Keratinocyte (primary cell): ENCODE data around the gene PCDHGA2. TPM values are rescaled to one million over a fixed set of nuclear protein-coding genes. Genes with fewer than 3 reads are reported as not detected.

Experiments used
- DNase-seq: peaks from one replicate; pipeline ENCODE4 v3.0.0-alpha.2; 2011; ENCODE audit warnings: low read depth, missing footprints, low spot score
- FAIRE-seq: peaks from 2 replicates; lab custom pipeline; 2011; peaks lifted over from hg19 to GRCh38; lab: Jason Lieb, UNC
- H2AFZ ChIP-seq: 2 replicates; pipeline ENCODE4 v1.6.0; 2012; ENCODE audit warnings: low read length, control low read depth, inconsistent platforms; ENCODE audit not compliant: control insufficient read depth
- H3K27ac ChIP-seq: 2 replicates; pipeline ENCODE4 v1.5.1; 2011; ENCODE audit warnings: low read length; ENCODE audit not compliant: control insufficient read depth, insufficient read depth
- H3K27me3 ChIP-seq: 3 replicates; pipeline ENCODE4 v1.6.0; 2011; ENCODE audit warnings: low read length; ENCODE audit not compliant: control insufficient read depth, insufficient read depth; ENCODE audit errors: extremely low read depth
- H3K36me3 ChIP-seq, 2 experiments: 2 replicates in 1 of 2; 3 replicates in 1 of 2; pipeline ENCODE4 v1.5.1; 2011; ENCODE audit warnings: low read length in 2 of 2, mild to moderate bottlenecking in 1 of 2; ENCODE audit not compliant: control insufficient read depth in 2 of 2, insufficient read depth in 2 of 2; ENCODE audit errors: extremely low read depth in 1 of 2
- H3K4me1 ChIP-seq: 3 replicates; pipeline ENCODE4 v1.5.1; 2011; ENCODE audit warnings: low read length; ENCODE audit not compliant: control insufficient read depth, insufficient read depth; ENCODE audit errors: extremely low read depth
- H3K4me2 ChIP-seq: 3 replicates; pipeline ENCODE4 v1.6.0; 2011; ENCODE audit warnings: low read depth, low read length; ENCODE audit not compliant: control insufficient read depth, insufficient read depth; ENCODE audit errors: extremely low read depth
- H3K4me3 ChIP-seq, 3 experiments: fragments of 200-600 bp in 1 of 3; sonication (generic) in 1 of 3; 2 replicates in 2 of 3; 3 replicates in 1 of 3; pipeline ENCODE4 v1.5.1; 2011 to 2016; ENCODE audit warnings: low read length in 3 of 3, mild to moderate bottlenecking in 3 of 3, control low read depth in 2 of 3, inconsistent platforms in 1 of 3, low read depth in 1 of 3, mixed read lengths in 1 of 3, mixed run types in 1 of 3, moderate library complexity in 1 of 3; ENCODE audit not compliant: control insufficient read depth in 2 of 3, insufficient read depth in 2 of 3; ENCODE audit errors: extremely low read depth in 1 of 3
- H3K79me2 ChIP-seq: 2 replicates; pipeline ENCODE4 v1.6.0; 2012; ENCODE audit warnings: low read length; ENCODE audit not compliant: control insufficient read depth, insufficient read depth
- H3K9ac ChIP-seq: 3 replicates; pipeline ENCODE4 v1.6.0; 2011; ENCODE audit warnings: low read length; ENCODE audit not compliant: control insufficient read depth, insufficient read depth; ENCODE audit errors: extremely low read depth
- H3K9me1 ChIP-seq: 3 replicates; pipeline ENCODE4 v1.6.0; 2011; ENCODE audit warnings: low read length; ENCODE audit not compliant: control insufficient read depth, insufficient read depth; ENCODE audit errors: extremely low read depth
- H3K9me3 ChIP-seq: 2 replicates; pipeline ENCODE4 v1.5.1; 2012; ENCODE audit warnings: low read depth, low read length; ENCODE audit not compliant: control insufficient read depth
- H4K20me1 ChIP-seq: 3 replicates; pipeline ENCODE4 v1.6.0; 2011; ENCODE audit warnings: low read length; ENCODE audit not compliant: control insufficient read depth, insufficient read depth; ENCODE audit errors: extremely low read depth
- CTCF ChIP-seq, 3 experiments: IDR thresholded peaks in 1 of 3; conservative IDR thresholded peaks in 1 of 3; optimal IDR thresholded peaks in 1 of 3; 2 replicates in 2 of 3; 3 replicates in 1 of 3; pipeline versions ENCODE3 to v1.5.1; 2011; ENCODE audit warnings: low read length in 3 of 3, mild to moderate bottlenecking in 3 of 3, moderate library complexity in 2 of 3, control low read depth in 1 of 3, inconsistent platforms in 1 of 3; ENCODE audit not compliant: insufficient read depth in 2 of 3; ENCODE audit errors: extremely low read depth in 1 of 3
- EZH2 ChIP-seq: IDR thresholded peaks from one replicate; pipeline ENCODE4 v1.6.1; 2012; ENCODE audit warnings: inconsistent platforms, mild to moderate bottlenecking, low read length, moderate library complexity
- dilution Hi-C: fragments of 300-500 bp; cut with MboI; formaldehyde crosslinking; loops from one replicate; pipeline ENCODE4 v1.7.0; 2020; ENCODE audit warnings: low sequenced_read_pairs; ENCODE audit not compliant: extremely low pct_ligation_motif_present
- polyA plus RNA-seq, 5 experiments: library from polyadenylated mRNA; depleted of rRNA in 3 of 5; stranded (reverse) in 3 of 5; stranded (forward) in 1 of 5; unstranded in 1 of 5; fragments of >200 nt; gene quantifications; 1 replicate in 1 of 5; 2 replicates in 3 of 5; 3 replicates in 1 of 5; pipeline versions ENCODE4 v1.2.1 to v1.2.3, GENCODE V29; 2011 to 2012; ENCODE audit warnings: missing spikeins in 2 of 5, low read depth in 1 of 5, low replicate concordance in 1 of 5

The PCDHGA2 gene
- polyA plus RNA-seq, 1 donor (not counting 4 experiments of a cell fraction or from before 2014, with no cell fraction given), result 0.14 TPM

- H3K36me3 ChIP-seq, result no peaks in the 10 kb centered on the region
- no peak for DNase-seq
- peaks cover 29% of the 10 kb centered on the region for H3K9me3 ChIP-seq
- H3K4me2 ChIP-seq, result no peak within 1 kb of the TSS
- no peaks in the 10 kb centered on the region for H3K9me1 ChIP-seq
- dilution Hi-C loops, result no loop called here
- no peaks in the 10 kb centered on the region for H3K79me2 ChIP-seq
- no peaks in the 10 kb centered on the region for H3K4me1 ChIP-seq
- no peak within 1 kb of the TSS for H3K4me3 ChIP-seq
- no peak within 1 kb of the TSS for H3K9ac ChIP-seq
- no peak for FAIRE-seq
- TF ChIP-seq CTCF (optimal IDR thresholded peaks at IDR 0.05 in 1 of 3, IDR thresholded peaks at IDR 0.05 in 1 of 3, conservative IDR thresholded peaks at IDR 0.05 in 1 of 3; ENCODE audit: extremely low read depth in 1 of 3, insufficient read depth in 2 of 3, low read length in 3 of 3), result peak in 1 of 3 experiments; percentile 4
- TF ChIP-seq EZH2, result no peak
- peaks cover 11% of the 10 kb centered on the region for H3K27me3 ChIP-seq
- no peak within 1 kb of the TSS for H3K27ac ChIP-seq
- H4K20me1 ChIP-seq, result no peaks in the 10 kb centered on the region
- H2AFZ ChIP-seq, result no peak within 1 kb of the TSS
These were observed 54.1 kb downstream of the PCDHGA2 start, which contains the start of gene PCDHGA8 for GRCh38 chr5:141392429-141393198. Gene PCDHGA8 (plus strand): TSS chr5:141392633. CDS start chr5:141392814, 181 bp downstream.

Other genes starting within 250 kb of the PCDHGA2 start
- gene PCDHB2, start 244.1 kb upstream of the PCDHGA2 start, polyA plus RNA-seq, result 0.26 to 1.1 TPM (median 0.46 TPM) in 3 replicates
- gene PCDHB3, start 238.3 kb upstream of the PCDHGA2 start, polyA plus RNA-seq, result 0.03 to 0.08 TPM (median 0.05 TPM) in 3 replicates
- 0.04 to 0.05 TPM in 2 of 3 replicates, not detected in the other for gene PCDHB4, start 216.9 kb upstream of the PCDHGA2 start, polyA plus RNA-seq
- gene PCDHB5, start 203.6 kb upstream of the PCDHGA2 start, polyA plus RNA-seq, result 0.07 to 0.10 TPM (median 0.09 TPM) in 3 replicates
- gene PCDHB6, start 188.7 kb upstream of the PCDHGA2 start, polyA plus RNA-seq, result 0.03 to 0.08 TPM (median 0.05 TPM) in 3 replicates
- not detected in 3 replicates for gene PCDHB7, start 166.1 kb upstream of the PCDHGA2 start, polyA plus RNA-seq
- gene PCDHB8, start 161.0 kb upstream of the PCDHGA2 start, polyA plus RNA-seq, result not detected in 3 replicates
- 0.02 to 0.09 TPM (median 0.07 TPM) in 3 replicates for gene PCDHB16, start 156.4 kb upstream of the PCDHGA2 start, polyA plus RNA-seq
- gene PCDHB9, start 151.6 kb upstream of the PCDHGA2 start, polyA plus RNA-seq, result 0.01 TPM in 1 of 3 replicates, not detected in the others
- gene PCDHB10, start 146.4 kb upstream of the PCDHGA2 start, polyA plus RNA-seq, result 0.04 to 0.07 TPM (median 0.05 TPM) in 3 replicates
- gene PCDHB11, start 139.1 kb upstream of the PCDHGA2 start, polyA plus RNA-seq, result not detected in 3 replicates
- gene PCDHB12, start 130.0 kb upstream of the PCDHGA2 start, polyA plus RNA-seq, result 0.03 TPM in 1 of 3 replicates, not detected in the others
- gene PCDHB13, start 124.8 kb upstream of the PCDHGA2 start, polyA plus RNA-seq, result 0.07 to 0.13 TPM (median 0.09 TPM) in 3 replicates
- gene PCDHB14, start 115.4 kb upstream of the PCDHGA2 start, polyA plus RNA-seq, result 0.13 to 0.41 TPM (median 0.20 TPM) in 3 replicates
- 0.03 to 0.31 TPM (median 0.09 TPM) in 3 replicates for gene PCDHB15, start 93.4 kb upstream of the PCDHGA2 start, polyA plus RNA-seq
- not detected in 3 replicates for gene SLC25A2, start 34.7 kb upstream of the PCDHGA2 start, polyA plus RNA-seq
- gene TAF7, start 18.0 kb upstream of the PCDHGA2 start, polyA plus RNA-seq, result 37.5 to 58.9 TPM (median 47.5 TPM) in 3 replicates
- 0.08 to 0.17 TPM (median 0.09 TPM) in 3 replicates for gene PCDHGA1, start 8.2 kb upstream of the PCDHGA2 start, polyA plus RNA-seq
- 0.03 to 0.05 TPM in 2 of 3 replicates, not detected in the other for gene PCDHGA3, start 5.1 kb downstream of the PCDHGA2 start, polyA plus RNA-seq
- 0.08 to 0.15 TPM (median 0.09 TPM) in 3 replicates for gene PCDHGB1, start 11.3 kb downstream of the PCDHGA2 start, polyA plus RNA-seq
- gene PCDHGA4, start 16.3 kb downstream of the PCDHGA2 start, polyA plus RNA-seq, result 0.05 to 0.15 TPM (median 0.14 TPM) in 3 replicates
- gene PCDHGB2, start 21.2 kb downstream of the PCDHGA2 start, polyA plus RNA-seq, result 0.12 to 0.15 TPM (median 0.12 TPM) in 3 replicates
- gene PCDHGA5, start 25.4 kb downstream of the PCDHGA2 start, polyA plus RNA-seq, result 0.01 to 0.07 TPM (median 0.06 TPM) in 3 replicates
- gene PCDHGB3, start 31.5 kb downstream of the PCDHGA2 start, polyA plus RNA-seq, result 0.17 to 0.28 TPM (median 0.18 TPM) in 3 replicates
- gene PCDHGA6, start 35.1 kb downstream of the PCDHGA2 start, polyA plus RNA-seq, result 0.16 to 0.36 TPM (median 0.28 TPM) in 3 replicates
- gene PCDHGA7, start 44.0 kb downstream of the PCDHGA2 start, polyA plus RNA-seq, result 0.13 to 0.24 TPM (median 0.14 TPM) in 3 replicates
- 1.6 to 2.7 TPM (median 2.4 TPM) in 3 replicates for gene PCDHGB4, start 48.9 kb downstream of the PCDHGA2 start, polyA plus RNA-seq
- gene PCDHGA8, start 53.9 kb downstream of the PCDHGA2 start, polyA plus RNA-seq, result 0.08 to 0.09 TPM (median 0.09 TPM) in 3 replicates
- 1.8 to 4.3 TPM (median 1.9 TPM) in 3 replicates for gene PCDHGB5, start 59.2 kb downstream of the PCDHGA2 start, polyA plus RNA-seq
- gene PCDHGA9, start 64.0 kb downstream of the PCDHGA2 start, polyA plus RNA-seq, result 0.24 to 0.35 TPM (median 0.28 TPM) in 3 replicates
- gene PCDHGB6, start 69.3 kb downstream of the PCDHGA2 start, polyA plus RNA-seq, result 0.19 to 0.30 TPM (median 0.23 TPM) in 3 replicates
- 1.3 to 1.8 TPM (median 1.6 TPM) in 3 replicates for gene PCDHGA10, start 74.2 kb downstream of the PCDHGA2 start, polyA plus RNA-seq
- 0.66 to 1.1 TPM (median 0.69 TPM) in 3 replicates for gene PCDHGB7, start 78.9 kb downstream of the PCDHGA2 start, polyA plus RNA-seq
- 1.4 to 2.5 TPM (median 1.4 TPM) in 3 replicates for gene PCDHGA11, start 82.3 kb downstream of the PCDHGA2 start, polyA plus RNA-seq
- 0.69 to 1.9 TPM (median 1.0 TPM) in 3 replicates for gene PCDHGA12, start 91.7 kb downstream of the PCDHGA2 start, polyA plus RNA-seq
- gene PCDHGC3, start 137.2 kb downstream of the PCDHGA2 start, polyA plus RNA-seq, result 9.8 to 45.1 TPM (median 15.2 TPM) in 3 replicates
- gene PCDHGC4, start 146.3 kb downstream of the PCDHGA2 start, polyA plus RNA-seq, result 0.12 to 0.15 TPM (median 0.13 TPM) in 3 replicates
- 0.77 to 1.6 TPM (median 1.5 TPM) in 3 replicates for gene PCDHGC5, start 150.3 kb downstream of the PCDHGA2 start, polyA plus RNA-seq